Adipocyte (in vitro differentiated cells): Measurements from ENCODE around the gene GPD2.

Experiments
- DNase-seq: peaks from one replicate; pipeline ENCODE4 v3.0.0-alpha.2; 2015; ENCODE audit warnings: low read depth
- H3K27me3 ChIP-seq: replicated peaks from 2 replicates; pipeline ENCODE4 v1.7.0; 2013; ENCODE audit warnings: mild to moderate bottlenecking, low read length, moderate library complexity; ENCODE audit not compliant: control insufficient read depth, insufficient read depth
- H3K36me3 ChIP-seq: 2 replicates; pipeline ENCODE4 v1.7.0; 2013; ENCODE audit warnings: low read length, mild to moderate bottlenecking, moderate library complexity; ENCODE audit not compliant: control insufficient read depth, insufficient read depth, severe bottlenecking
- H3K4me1 ChIP-seq: 2 replicates; pipeline ENCODE4 v1.7.0; 2013; ENCODE audit warnings: mild to moderate bottlenecking, low read length, moderate library complexity; ENCODE audit not compliant: control insufficient read depth, insufficient read depth
- H3K4me3 ChIP-seq: 2 replicates; pipeline ENCODE4 v1.7.0; 2013; ENCODE audit warnings: mild to moderate bottlenecking, low read length, moderate library complexity
- H3K9ac ChIP-seq: 2 replicates; pipeline ENCODE4 v1.7.0; 2013; ENCODE audit warnings: mild to moderate bottlenecking, low read length, moderate library complexity
- H3K9me3 ChIP-seq: 2 replicates; pipeline ENCODE4 v1.7.0; 2013; ENCODE audit warnings: mild to moderate bottlenecking, low read length, moderate library complexity; ENCODE audit not compliant: control insufficient read depth

The GPD2 gene

GRCh38 chr2:156573710-156574109, 137.5 kb downstream of the GPD2 start:
- Histone ChIP-seq H3K27me3 (no peaks in the 10 kb centered on the region), H3K4me3 (no peak overlapping the region), H3K9ac (no peak overlapping the region), H3K4me1 (no peaks in the 10 kb centered on the region), H3K36me3 (peaks cover 39% of the 10 kb centered on the region), H3K9me3 (no peaks in the 10 kb centered on the region)
- DNase-seq = no peak

GRCh38 chr2:156574112-156574511, 137.9 kb downstream of the GPD2 start:
- no peak for DNase-seq
- H3K4me1 ChIP-seq = no peaks in the 10 kb centered on the region
- H3K4me3 ChIP-seq = no peak overlapping the region
- no peak overlapping the region for H3K9ac ChIP-seq
- no peaks in the 10 kb centered on the region for H3K27me3 ChIP-seq
- H3K36me3 ChIP-seq = peaks cover 35% of the 10 kb centered on the region
- no peaks in the 10 kb centered on the region for H3K9me3 ChIP-seq

- no peak overlapping the region for H3K9ac ChIP-seq
- no peak for DNase-seq
- H3K4me3 ChIP-seq = no peak overlapping the region
- no peaks in the 10 kb centered on the region for H3K27me3 ChIP-seq
- H3K4me1 ChIP-seq = no peaks in the 10 kb centered on the region
- peaks cover 22% of the 10 kb centered on the region for H3K36me3 ChIP-seq
- H3K9me3 ChIP-seq = no peaks in the 10 kb centered on the region
Observed at GRCh38 chr2:156576005-156576404, 139.8 kb downstream of the GPD2 start.

- H3K4me1 ChIP-seq = no peaks in the 10 kb centered on the region
- peaks cover 23% of the 10 kb centered on the region for H3K36me3 ChIP-seq
- H3K4me3 ChIP-seq = no peak overlapping the region
- H3K27me3 ChIP-seq = no peaks in the 10 kb centered on the region
- no peak overlapping the region for H3K9ac ChIP-seq
- no peak for DNase-seq
- no peaks in the 10 kb centered on the region for H3K9me3 ChIP-seq
Observed at GRCh38 chr2:156580501-156580900, 144.3 kb downstream of the GPD2 start.

GRCh38 chr2:156581280-156581679, 145.1 kb downstream of the GPD2 start:
- DNase-seq = no peak
- H3K9ac ChIP-seq = no peak overlapping the region
- no peak overlapping the region for H3K4me3 ChIP-seq
- H3K27me3 ChIP-seq = no peaks in the 10 kb centered on the region
- no peaks in the 10 kb centered on the region for H3K4me1 ChIP-seq
- H3K9me3 ChIP-seq = no peaks in the 10 kb centered on the region
- H3K36me3 ChIP-seq = peaks cover 23% of the 10 kb centered on the region

- Histone ChIP-seq H3K36me3 (peaks cover 17% of the 10 kb centered on the region), H3K4me3 (no peak overlapping the region), H3K9me3 (no peaks in the 10 kb centered on the region), H3K9ac (no peak overlapping the region), H3K27me3 (no peaks in the 10 kb centered on the region), H3K4me1 (peaks cover 15% of the 10 kb centered on the region)
- no peak for DNase-seq
Observed at GRCh38 chr2:156585457-156585856, 149.3 kb downstream of the GPD2 start.

- no peak for DNase-seq
- Histone ChIP-seq H3K9ac (no peak overlapping the region), H3K4me3 (no peak overlapping the region), H3K9me3 (no peaks in the 10 kb centered on the region), H3K4me1 (peaks cover 15% of the 10 kb centered on the region), H3K36me3 (peaks cover 17% of the 10 kb centered on the region), H3K27me3 (no peaks in the 10 kb centered on the region)
Observed at GRCh38 chr2:156586621-156587020, 150.4 kb downstream of the GPD2 start.

- Histone ChIP-seq H3K9ac (peak overlapping the region; percentile 27), H3K36me3 (no peaks in the 10 kb centered on the region), H3K4me1 (peaks cover 15% of the 10 kb centered on the region), H3K9me3 (no peaks in the 10 kb centered on the region), H3K4me3 (peak overlapping the region; percentile 59), H3K27me3 (no peaks in the 10 kb centered on the region)
- peak; percentile 81 for DNase-seq
Observed at GRCh38 chr2:156589381-156590079, 153.4 kb downstream of the GPD2 start.

GRCh38 chr2:156590085-156590739, 154.0 kb downstream of the GPD2 start:
- H3K27me3 ChIP-seq = no peaks in the 10 kb centered on the region
- H3K36me3 ChIP-seq = no peaks in the 10 kb centered on the region
- no peak for DNase-seq
- peaks cover 15% of the 10 kb centered on the region for H3K4me1 ChIP-seq
- H3K9ac ChIP-seq = peak overlapping the region; percentile 27
- no peaks in the 10 kb centered on the region for H3K9me3 ChIP-seq
- H3K4me3 ChIP-seq = peak overlapping the region; percentile 59

- no peak overlapping the region for H3K4me3 ChIP-seq
Observed at GRCh38 chr2:156592809-156593593, 156.8 kb downstream of the GPD2 start.

GRCh38 chr2:156593594-156593921, 157.4 kb downstream of the GPD2 start:
- no peak for DNase-seq
- no peaks in the 10 kb centered on the region for H3K27me3 ChIP-seq
- H3K36me3 ChIP-seq = no peaks in the 10 kb centered on the region
- H3K9ac ChIP-seq = no peak overlapping the region
- H3K4me1 ChIP-seq = peaks cover 15% of the 10 kb centered on the region
- no peaks in the 10 kb centered on the region for H3K9me3 ChIP-seq
- no peak overlapping the region for H3K4me3 ChIP-seq

More at GRCh38 chr2:156592809-156593593, 156.8 kb downstream of the GPD2 start:
- H3K36me3 ChIP-seq = no peaks in the 10 kb centered on the region
- no peak for DNase-seq
- peaks cover 15% of the 10 kb centered on the region for H3K4me1 ChIP-seq
- H3K9me3 ChIP-seq = no peaks in the 10 kb centered on the region
- no peak overlapping the region for H3K9ac ChIP-seq
- no peaks in the 10 kb centered on the region for H3K27me3 ChIP-seq
